A549 (cell line): ENCODE data around the gene SIK2. TPM values are rescaled to one million over a fixed set of nuclear protein-coding genes. Genes with fewer than 3 reads are reported as not detected.

Source experiments
- ATAC-seq, 2 experiments: fragments of 200-7000 bp in 1 of 2; fragments of >200 bp in 1 of 2; cut with Nextera tagmentation in 1 of 2; cut with Tn5 transposase in 1 of 2; 3 replicates each; pipeline versions ENCODE4 v1.8.0 to v1.9.1; 2018 to 2020; ENCODE audit warnings: mild to moderate bottlenecking in 1 of 2, moderate library complexity in 1 of 2
- CTCF ChIA-PET: fragments of 300-600 bp; sonication (Branson Sonifier 250); formaldehyde crosslinking; extraction: SDS; loops from one replicate; lab custom pipeline; 2021; ENCODE audit warnings: antibody characterized with exemption, inconsistent platforms; lab: Yijun Ruan, JAX
- POLR2A ChIA-PET: fragments of 350-600 bp; formaldehyde crosslinking; extraction: SDS; loops from one replicate; lab custom pipeline; 2021; ENCODE audit warnings: antibody characterized with exemption, inconsistent platforms; lab: Yijun Ruan, JAX
- DNase-seq, 2 experiments: peaks; one replicate each; pipeline versions ENCODE4 v3.0.0 to v3.0.0-alpha.2; 2011 to 2016; ENCODE audit warnings: low read depth in 1 of 2, low spot score in 1 of 2
- FAIRE-seq: peaks from 2 replicates; lab custom pipeline; 2011; peaks lifted over from hg19 to GRCh38; lab: Jason Lieb, UNC
- H3K27ac ChIP-seq, 2 experiments: fragments of >200 bp; sonication (Bioruptor Twin); formaldehyde crosslinking; 3 replicates each; pipeline ENCODE4 v1.5.1; 2016 to 2017
- H3K4me1 ChIP-seq: fragments of >200 bp; sonication (Bioruptor Twin); formaldehyde crosslinking; 3 replicates; pipeline ENCODE4 v1.6.1; 2016
- H3K4me2 ChIP-seq: fragments of >200 bp; sonication (Bioruptor Twin); formaldehyde crosslinking; 3 replicates; pipeline ENCODE4 v1.6.1; 2016
- H3K4me3 ChIP-seq: fragments of >200 bp; sonication (Bioruptor Twin); formaldehyde crosslinking; 3 replicates; pipeline ENCODE4 v1.5.1; 2016
- H3K9me3 ChIP-seq: fragments of >200 bp; sonication (Bioruptor Twin); formaldehyde crosslinking; 3 replicates; pipeline ENCODE4 v1.6.1; 2016
- CBX2 ChIP-seq: fragments of 200-600 bp; sonication (generic); IDR thresholded peaks from 2 replicates; pipeline ENCODE4 v1.6.1; 2016; ENCODE audit warnings: low read depth, mild to moderate bottlenecking, borderline replicate concordance
- CEBPB ChIP-seq, 2 experiments: fragments of >200 bp in 1 of 2; sonication (Bioruptor Twin) in 1 of 2; formaldehyde crosslinking in 1 of 2; IDR thresholded peaks; 2 replicates each; pipeline ENCODE4 v1.6.1; 2012 to 2016
- CHD2 ChIP-seq: fragments of 150-350 bp; IDR thresholded peaks from 2 replicates; pipeline ENCODE4 v1.6.1; 2014; ENCODE audit warnings: low read length; ENCODE audit not compliant: partially characterized antibody
- CHD4 ChIP-seq: fragments of 200-600 bp; sonication (generic); IDR thresholded peaks from 2 replicates; pipeline ENCODE4 v1.6.1; 2016; ENCODE audit warnings: antibody characterized with exemption, mild to moderate bottlenecking, borderline replicate concordance
- EHF ChIP-seq: fragments of 250-450 bp; sonication (Bioruptor Pico); IDR thresholded peaks from 2 replicates; pipeline ENCODE4 v1.5.0; 2020; ENCODE audit warnings: mild to moderate bottlenecking
- HDAC2 ChIP-seq: fragments of 200-600 bp; sonication (generic); IDR thresholded peaks from 2 replicates; pipeline ENCODE4 v1.6.1; 2016
- JUN ChIP-seq, 2 experiments: fragments of >200 bp; sonication (Bioruptor Twin); formaldehyde crosslinking; IDR thresholded peaks; 2 replicates in 1 of 2; 3 replicates in 1 of 2; pipeline ENCODE4 v1.6.1; 2016 to 2017
- NFE2L2 ChIP-seq: fragments of 150-350 bp; conservative IDR thresholded peaks from 2 replicates; pipeline ENCODE4 v1.6.1; 2014; ENCODE audit warnings: low read length
- NR3C1 ChIP-seq: fragments of >200 bp; sonication (Bioruptor Twin); formaldehyde crosslinking; IDR thresholded peaks from 3 replicates; pipeline ENCODE4 v1.6.1; 2017
- RCOR1 ChIP-seq: fragments of 150-350 bp; IDR thresholded peaks from 2 replicates; pipeline ENCODE4 v1.6.1; 2014; ENCODE audit warnings: antibody characterized with exemption, low read length, low read depth
- RFX5 ChIP-seq: fragments of 450-650 bp; IDR thresholded peaks from 2 replicates; pipeline ENCODE4 v1.7.1; 2014; ENCODE audit warnings: antibody characterized with exemption, mild to moderate bottlenecking, moderate library complexity
- SMC3 ChIP-seq: fragments of >200 bp; sonication (Bioruptor Twin); formaldehyde crosslinking; IDR thresholded peaks from 3 replicates; pipeline ENCODE4 v1.6.1; 2018; ENCODE audit warnings: inconsistent platforms
- TP53 ChIP-seq: fragments of 250-450 bp; sonication (Bioruptor Pico); IDR thresholded peaks from 2 replicates; pipeline ENCODE4 v1.5.0; 2021; ENCODE audit warnings: mild to moderate bottlenecking, moderate library complexity
- ZC3H11A ChIP-seq: fragments of 450-650 bp; IDR thresholded peaks from 2 replicates; pipeline ENCODE4 v1.6.1; 2014; ENCODE audit warnings: antibody characterized with exemption, mild to moderate bottlenecking
- ZNF302 ChIP-seq: fragments of 250-450 bp; sonication (Bioruptor Pico); IDR thresholded peaks from 2 replicates; pipeline ENCODE4 v1.9.0; 2021; ENCODE audit warnings: inconsistent platforms, mild to moderate bottlenecking, moderate library complexity
- ZSCAN20 ChIP-seq: fragments of 250-450 bp; sonication (Bioruptor Pico); IDR thresholded peaks from 2 replicates; pipeline ENCODE4 v1.8.0; 2022; ENCODE audit warnings: mild to moderate bottlenecking, moderate library complexity
- WGBS: methylation state at CpG from one replicate; pipeline ENCODE4 v1.1.6; 2017; ENCODE audit errors: missing lambda C conversion rate; 5-methylcytosine and 5-hydroxymethylcytosine counted together
- polyA plus RNA-seq, 4 experiments: library from polyadenylated mRNA; depleted of rRNA in 3 of 4; stranded (reverse); fragments of >200 nt; fragmentation: RNase III in 1 of 4; extraction: RNeasy Plus Mini Kit Qiagen cat#74134 plus additional on column Dnase treatment in 1 of 4; gene quantifications; 2 replicates in 3 of 4; 3 replicates in 1 of 4; pipeline ENCODE4 v1.2.3, GENCODE V29; 2011 to 2017
- TF ChIP-seq, protein P1 (sequence below): fragments of 150-350 bp; IDR thresholded peaks from 2 replicates; pipeline ENCODE4 v1.6.1; 2014; ENCODE audit warnings: low read depth, mild to moderate bottlenecking, low read length
- TF ChIP-seq, protein P2 (sequence below): fragments of 250-450 bp; sonication (Bioruptor Pico); IDR thresholded peaks from 2 replicates; pipeline ENCODE4 v1.5.0; 2020; ENCODE audit warnings: low read depth, mild to moderate bottlenecking, moderate library complexity
- TF ChIP-seq, protein P3 (sequence below): fragments of 250-450 bp; sonication (Bioruptor Pico); IDR thresholded peaks from 2 replicates; pipeline ENCODE4 v1.5.0; 2021; ENCODE audit warnings: mild to moderate bottlenecking, moderate library complexity, borderline replicate concordance

SIK2 gene
- polyA plus RNA-seq, 2 of the 4 experiments (the other 2 are of a cell fraction), result 4.5 to 9.0 TPM

DNA sequence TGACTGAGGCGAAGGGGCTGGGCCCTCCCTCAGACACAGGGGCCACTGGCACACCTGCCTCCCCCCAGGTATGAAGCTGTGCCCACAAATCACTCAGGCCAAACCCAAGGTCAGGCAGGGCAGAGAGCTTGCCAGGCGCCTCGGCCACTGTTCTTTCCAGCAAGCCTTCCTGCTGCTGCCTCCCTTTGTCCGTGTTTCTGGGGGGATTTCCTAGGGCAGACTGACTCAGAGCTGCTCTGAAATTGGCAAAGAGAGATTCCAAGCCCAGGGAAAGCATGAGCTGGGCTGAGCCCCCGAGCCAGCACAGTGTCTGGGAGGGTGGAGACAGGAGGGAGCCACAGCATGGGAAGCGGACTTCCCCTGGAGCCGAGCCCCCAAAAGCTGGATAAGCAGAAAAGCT is 130.8 kb downstream of the SIK2 start:
- peak overlapping the region; percentile 35 to 82; a peak in 4 of 6 replicates for H3K27ac ChIP-seq
- peak in 1 of 2 experiments; percentile 40; a peak in 3 of 6 replicates for ATAC-seq
- WGBS, result 58% methylated on average over 6 of the region's 7 CpGs
- no peaks in the 10 kb centered on the region for H3K9me3 ChIP-seq
- peaks cover 49% of the 10 kb centered on the region for H3K4me1 ChIP-seq
- POLR2A ChIA-PET, result no interaction called here
- DNase-seq, result no peak
- no peak for FAIRE-seq
- no peak for TF ChIP-seq CHD2
- no peak for TF ChIP-seq HDAC2
- TF ChIP-seq, protein P1, sequence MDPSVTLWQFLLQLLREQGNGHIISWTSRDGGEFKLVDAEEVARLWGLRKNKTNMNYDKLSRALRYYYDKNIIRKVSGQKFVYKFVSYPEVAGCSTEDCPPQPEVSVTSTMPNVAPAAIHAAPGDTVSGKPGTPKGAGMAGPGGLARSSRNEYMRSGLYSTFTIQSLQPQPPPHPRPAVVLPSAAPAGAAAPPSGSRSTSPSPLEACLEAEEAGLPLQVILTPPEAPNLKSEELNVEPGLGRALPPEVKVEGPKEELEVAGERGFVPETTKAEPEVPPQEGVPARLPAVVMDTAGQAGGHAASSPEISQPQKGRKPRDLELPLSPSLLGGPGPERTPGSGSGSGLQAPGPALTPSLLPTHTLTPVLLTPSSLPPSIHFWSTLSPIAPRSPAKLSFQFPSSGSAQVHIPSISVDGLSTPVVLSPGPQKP, result no peak
- TF ChIP-seq, protein P2, sequence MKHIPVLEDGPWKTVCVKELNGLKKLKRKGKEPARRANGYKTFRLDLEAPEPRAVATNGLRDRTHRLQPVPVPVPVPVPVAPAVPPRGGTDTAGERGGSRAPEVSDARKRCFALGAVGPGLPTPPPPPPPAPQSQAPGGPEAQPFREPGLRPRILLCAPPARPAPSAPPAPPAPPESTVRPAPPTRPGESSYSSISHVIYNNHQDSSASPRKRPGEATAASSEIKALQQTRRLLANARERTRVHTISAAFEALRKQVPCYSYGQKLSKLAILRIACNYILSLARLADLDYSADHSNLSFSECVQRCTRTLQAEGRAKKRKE (CRISPR knock-in tag), result no peak
- no peak for TF ChIP-seq RFX5
- no peak for TF ChIP-seq NR3C1
- no peak for TF ChIP-seq NFE2L2
- TF ChIP-seq JUN (IDR thresholded peaks at IDR 0.05), result no peak
- TF ChIP-seq, protein P3, sequence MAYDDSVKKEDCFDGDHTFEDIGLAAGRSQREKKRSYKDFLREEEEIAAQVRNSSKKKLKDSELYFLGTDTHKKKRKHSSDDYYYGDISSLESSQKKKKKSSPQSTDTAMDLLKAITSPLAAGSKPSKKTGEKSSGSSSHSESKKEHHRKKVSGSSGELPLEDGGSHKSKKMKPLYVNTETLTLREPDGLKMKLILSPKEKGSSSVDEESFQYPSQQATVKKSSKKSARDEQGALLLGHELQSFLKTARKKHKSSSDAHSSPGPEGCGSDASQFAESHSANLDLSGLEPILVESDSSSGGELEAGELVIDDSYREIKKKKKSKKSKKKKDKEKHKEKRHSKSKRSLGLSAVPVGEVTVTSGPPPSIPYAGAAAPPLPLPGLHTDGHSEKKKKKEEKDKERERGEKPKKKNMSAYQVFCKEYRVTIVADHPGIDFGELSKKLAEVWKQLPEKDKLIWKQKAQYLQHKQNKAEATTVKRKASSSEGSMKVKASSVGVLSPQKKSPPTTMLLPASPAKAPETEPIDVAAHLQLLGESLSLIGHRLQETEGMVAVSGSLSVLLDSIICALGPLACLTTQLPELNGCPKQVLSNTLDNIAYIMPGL (CRISPR knock-in tag), result no peak
- no peak for TF ChIP-seq CEBPB (IDR thresholded peaks at IDR 0.05)
- no peak for TF ChIP-seq RCOR1
- TF ChIP-seq, all 56 proteins: peak for 0
- Histone ChIP-seq H3K4me2 (no peak overlapping the region; the same call in 2 of the 3 replicates), H3K4me3 (no peak overlapping the region)
- CTCF ChIA-PET, result interaction anchor here (0.8 to 0.9 kb wide), 2 partner anchors 128 to 381 kb away, joined by 3 read pairs; no protein-coding TSS in a partner anchor

DNA sequence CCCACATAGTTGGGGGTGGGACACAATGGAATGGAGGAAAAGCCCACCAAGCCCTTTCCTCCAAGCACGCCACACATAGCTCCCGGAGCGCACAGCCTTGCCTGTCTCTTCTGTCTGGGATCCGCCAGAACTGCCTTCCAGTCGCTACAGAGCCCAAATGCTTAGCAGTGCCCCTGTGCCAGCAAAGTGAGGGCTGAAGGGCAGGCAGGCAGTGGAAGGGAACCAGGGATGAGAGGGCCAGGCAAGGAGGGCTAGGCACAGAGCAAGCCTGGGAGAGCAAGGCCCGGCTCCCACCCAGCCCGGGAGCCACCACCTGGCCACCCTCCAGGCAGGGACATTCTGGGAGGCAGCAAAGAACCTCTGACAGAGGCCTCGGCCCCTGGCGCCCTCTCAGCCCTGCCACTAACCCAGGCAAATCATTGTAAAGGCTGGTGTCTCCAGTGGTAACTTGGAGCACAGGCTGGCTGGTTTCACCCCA is 131.4 kb downstream of the SIK2 start:
- ATAC-seq, result peak in 1 of 2 experiments; percentile 4; a peak in 3 of 6 replicates
- Histone ChIP-seq H3K9me3 (no peaks in the 10 kb centered on the region), H3K4me3 (no peak overlapping the region), H3K27ac (peak overlapping the region; percentile 35 to 82; a peak in 4 of 6 replicates), H3K4me1 (peaks cover 49% of the 10 kb centered on the region), H3K4me2 (no peak overlapping the region)
- TF ChIP-seq TP53 (CRISPR knock-in tag), result no peak
- no peak for TF ChIP-seq SMC3
- TF ChIP-seq CBX2, result no peak
- TF ChIP-seq ZSCAN20 (CRISPR knock-in tag), result no peak
- TF ChIP-seq CHD4, result no peak
- TF ChIP-seq ZNF302, result no peak
- no peak for TF ChIP-seq EHF (CRISPR knock-in tag)
- TF ChIP-seq ZC3H11A, result no peak
- TF ChIP-seq, protein P3 (CRISPR knock-in tag), result no peak
- WGBS, result 85% methylated on average over 3 of the region's 9 CpGs
- no peak for FAIRE-seq
- ChIA-PET POLR2A (interaction anchor here (1.7 kb wide), 1 partner anchor 32 kb away, joined by 4 read pairs; the partner anchor contains the start of gene PPP2R1B), CTCF (interaction anchor here (0.8 to 0.9 kb wide), 2 partner anchors 129 to 380 kb away, joined by 3 read pairs; no protein-coding TSS in a partner anchor)
- DNase-seq, result no peak
